GM12865 (cell line): ENCODE data around the gene VMO1.
A peak's percentile ranks its signal among the peaks of the same experiment; 100 is the strongest.

Experiments used
- DNase-seq: peaks from one replicate; pipeline ENCODE4 v3.0.0; 2010; ENCODE audit warnings: low read depth
- H3K4me3 ChIP-seq: 2 replicates; pipeline ENCODE4 v1.5.1; 2011; ENCODE audit warnings: mild to moderate bottlenecking, low read depth, low read length, control low read depth
- CTCF ChIP-seq: IDR thresholded peaks from 2 replicates; pipeline ENCODE4 v1.5.1; 2011; ENCODE audit warnings: low read length, control low read depth, low read depth, inconsistent platforms; ENCODE audit not compliant: insufficient read depth; ENCODE audit errors: missing control alignments

Gene VMO1

GRCh38 chr17:4739122-4740024 lies 46.8 kb downstream of the VMO1 start, which contains the start of the genes CXCL16 and ZMYND15:
Gene CXCL16 (minus strand): TSS chr17:4739928. CDS start chr17:4739339, 589 bp downstream.
Gene ZMYND15 (plus strand): TSS chr17:4739833. CDS start chr17:4740549, 716 bp downstream.
- peak within 1 kb of the TSS; percentile 82 for H3K4me3 ChIP-seq
- no peak for TF ChIP-seq CTCF
- DNase-seq, result peak; percentile 50

- peak overlapping the region; percentile 82 for H3K4me3 ChIP-seq
- TF ChIP-seq CTCF, result no peak
- DNase-seq, result no peak
Observed at GRCh38 chr17:4738136-4739121, 47.7 kb downstream of the VMO1 start.

- no peak for TF ChIP-seq CTCF
- DNase-seq, result no peak
Observed at GRCh38 chr17:4735876-4736651, 50.1 kb downstream of the VMO1 start.

More at GRCh38 chr17:4735876-4736651, 50.1 kb downstream of the VMO1 start:
- H3K4me3 ChIP-seq, result no peak overlapping the region
